ENCODE measurements around the gene PLA2G4C. TPM values are rescaled to one million over a fixed set of nuclear protein-coding genes. Genes with fewer than 3 reads are reported as not detected.
"Not testable (repeated sequence)": the region's sequence is repeated elsewhere in the genome, so short reads cannot be mapped to it uniquely, and the experiment has no call there.

PLA2G4C gene
- total and polyA plus RNA-seq, 7 donors: 0.60 to 18.5 (median 11.8) TPM

- intact Hi-C loops (cut with DNase I): no loop called here
Measured at GRCh38 chr19:48085904-48086864, 24.4 kb downstream of the PLA2G4C start.

GRCh38 chr19:48085076-48085475, 25.5 kb downstream of the PLA2G4C start:
- no peak for DNase-seq
- no peaks in the 10 kb centered on the region for H3K9me3 ChIP-seq
- H3K4me3 ChIP-seq: no peak overlapping the region
- H3K36me3 ChIP-seq: no peaks in the 10 kb centered on the region
- H3K27ac ChIP-seq: peak overlapping the region in 3 of 4 donors; percentile 45 to 55 (median 54)
- 14 to 41% methylated on average over 3 of the region's 3 CpGs for WGBS, 2 donors
- no peaks in the 10 kb centered on the region for H3K27me3 ChIP-seq
- TF ChIP-seq EP300 (IDR thresholded peaks at IDR 0.05) (no peak), POLR2A (IDR thresholded peaks at IDR 0.05) (no peak), CTCF (IDR thresholded peaks at IDR 0.05) (no peak), POLR2AphosphoS5 (IDR thresholded peaks at IDR 0.05) (no peak)
- peaks cover 0 to 27% (median 16%) of the 10 kb centered on the region in 4 donors for H3K4me1 ChIP-seq
- intact Hi-C loops (cut with DNase I): no loop called here

More at GRCh38 chr19:48085904-48086864, 24.4 kb downstream of the PLA2G4C start:
- H3K4me3 ChIP-seq: no peak overlapping the region
- H3K9me3 ChIP-seq: no peaks in the 10 kb centered on the region
- DNase-seq: no peak
- no peak for TF ChIP-seq EP300 (IDR thresholded peaks at IDR 0.05)
- H3K4me1 ChIP-seq: peaks cover 0 to 28% (median 23%) of the 10 kb centered on the region in 4 donors
- H3K27ac ChIP-seq: peak overlapping the region in 3 of 4 donors; percentile 45 to 55 (median 54)
- no peaks in the 10 kb centered on the region for H3K36me3 ChIP-seq
- WGBS, 2 donors: 92 to 94% methylated on average over 7 of the region's 7 CpGs
- no peaks in the 10 kb centered on the region for H3K27me3 ChIP-seq

GRCh38 chr19:48081106-48081505, 29.5 kb downstream of the PLA2G4C start:
- no peak for DNase-seq
- no peak overlapping the region for H3K4me3 ChIP-seq
- peaks cover 0 to 5% (median 0%) of the 10 kb centered on the region in 4 donors for H3K36me3 ChIP-seq
- no peak for TF ChIP-seq POLR2A (IDR thresholded peaks at IDR 0.05)
- TF ChIP-seq POLR2AphosphoS5 (IDR thresholded peaks at IDR 0.05): no peak
- TF ChIP-seq EP300 (IDR thresholded peaks at IDR 0.05): no peak
- no peak for TF ChIP-seq CTCF (IDR thresholded peaks at IDR 0.05)
- intact Hi-C loops (cut with DNase I): no loop called here
- H3K9me3 ChIP-seq: no peaks in the 10 kb centered on the region
- no peak overlapping the region for H3K27ac ChIP-seq
- no peaks in the 10 kb centered on the region for H3K27me3 ChIP-seq
- H3K4me1 ChIP-seq: peaks cover 0 to 18% (median 8%) of the 10 kb centered on the region in 4 donors
- WGBS, 2 donors: 94 to 96% methylated on average over 5 of the region's 5 CpGs

GRCh38 chr19:48070177-48070769, 40.3 kb downstream of the PLA2G4C start:
- H3K27ac ChIP-seq; H3K27me3 ChIP-seq; H3K9me3 ChIP-seq; DNase-seq; H3K4me1 ChIP-seq; H3K4me3 ChIP-seq; intact Hi-C loops (cut with DNase I): not testable (repeated sequence)
- WGBS, 2 donors: 97% methylated on average over 3 of the region's 3 CpGs
- H3K36me3 ChIP-seq: peaks cover 0 to 13% (median 1%) of the 10 kb centered on the region in 4 donors

GRCh38 chr19:48069435-48069834, 41.2 kb downstream of the PLA2G4C start:
- TF ChIP-seq POLR2A (IDR thresholded peaks at IDR 0.05) (no peak), CTCF (IDR thresholded peaks at IDR 0.05) (no peak), EP300 (IDR thresholded peaks at IDR 0.05) (no peak), POLR2AphosphoS5 (IDR thresholded peaks at IDR 0.05) (no peak)
- intact Hi-C loops (cut with DNase I): no loop called here
- Histone ChIP-seq H3K9me3 (no peaks in the 10 kb centered on the region), H3K27me3 (no peaks in the 10 kb centered on the region), H3K4me3 (no peak overlapping the region), H3K27ac (no peak overlapping the region), H3K4me1 (no peaks in the 10 kb centered on the region), H3K36me3 (peaks cover 0 to 10% (median 1%) of the 10 kb centered on the region in 4 donors)
- DNase-seq: no peak
- WGBS, 2 donors: 77 to 79% methylated on average over 2 of the region's 2 CpGs
